ENCODE results near the gene MAP3K4. TPM values are rescaled to one million over a fixed set of nuclear protein-coding genes. Genes with fewer than 3 reads are reported as not detected.

The MAP3K4 gene
- total and polyA plus RNA-seq, 2 of the 4 experiments (the other 2 are of a cell fraction), result 11.5 to 20.4 TPM

- Histone ChIP-seq H3K56ac (ENCODE audit: extremely low read depth, insufficient read depth, low read length) (no peak overlapping the region), H3K4me3 (ENCODE audit: insufficient read depth, low read depth, low read length) (no peak overlapping the region), H2BK20ac (ENCODE audit: low read depth, low read length) (no peak overlapping the region), H3K18ac (ENCODE audit: low read depth, low read length) (no peak overlapping the region), H3K27me3 (ENCODE audit: control insufficient read depth, insufficient read depth, low read length) (no peaks in the 10 kb centered on the region), H4K8ac (ENCODE audit: low read depth in 2 of 2, low read length in 2 of 2) (no peak overlapping the region), H3K4ac (ENCODE audit: low read depth, low read length) (no peak overlapping the region), H3K9ac (ENCODE audit: low read depth, low read length) (no peak overlapping the region), H3K79me1 (ENCODE audit: low read depth in 1 of 2, low read length in 2 of 2) (peaks cover 15 to 31% of the 10 kb centered on the region in 2 experiments), H2BK5ac (ENCODE audit: low read depth, low read length, poor library complexity, severe bottlenecking) (no peak overlapping the region), H3K27ac (ENCODE audit: insufficient read depth, low read length) (no peak overlapping the region), H2AK5ac (ENCODE audit: low read depth, low read length) (no peak overlapping the region), H2AK9ac (replicated peaks; ENCODE audit: low read depth, low read length, poor library complexity) (no peak overlapping the region), H4K20me1 (ENCODE audit: insufficient read depth, low read length) (peaks cover 4% of the 10 kb centered on the region; the same call in 1 of the 2 replicates), H3K36me3 (ENCODE audit: control insufficient read depth, insufficient read depth, low read length) (0 out of 2 replicates have a peak, but pooled peaks cover 1% of the 10 kb centered on the region), H3K23ac (ENCODE audit: low read depth, low read length) (no peak overlapping the region), H4K5ac (ENCODE audit: low read depth, low read length) (no peak overlapping the region), H3K4me2 (ENCODE audit: low read depth, low read length) (no peak overlapping the region), H4K91ac (ENCODE audit: insufficient read depth, low read depth, low read length) (no peak overlapping the region), H3K4me1 (ENCODE audit: control insufficient read depth, insufficient read depth, low read length) (peaks cover 4% of the 10 kb centered on the region), H3K9me3 (ENCODE audit: control insufficient read depth, insufficient read depth, low read length) (no peaks in the 10 kb centered on the region), H2BK15ac (ENCODE audit: low read depth, low read length) (no peak overlapping the region), H3K9me1 (ENCODE audit: insufficient read depth, low read length) (0 out of 2 replicates have a peak, but pooled peaks cover 3% of the 10 kb centered on the region), H2BK120ac (ENCODE audit: low read depth, low read length) (no peak overlapping the region), H2AFZ (replicated peaks; ENCODE audit: low read length, poor library complexity) (no peak overlapping the region), H3K14ac (replicated peaks; ENCODE audit: low read depth, low read length) (no peak overlapping the region)
- ChIA-PET POLR2A (ENCODE audit: unreplicated experiment) (no interaction called here), CTCF (no interaction called here)
- ATAC-seq (ENCODE audit: low read depth), result no peak
- in situ Hi-C loops (cut with MboI; ENCODE audit: low sequenced_read_pairs), result no loop called here
- DNase-seq, result no peak
- TF ChIP-seq MXI1 (IDR thresholded peaks at IDR 0.05; ENCODE audit: borderline replicate concordance, low read depth, low read length) (no peak), CEBPB (IDR thresholded peaks at IDR 0.05; ENCODE audit: low read depth, low read length) (no peak)
- intact Hi-C loops (cut with micrococcal nuclease), result no loop called here
- BruUV-seq (replicated peaks), result no TSS peak
- 90% methylated on average over 1 of the region's 8 CpGs; no CpG with 5 or more reads in 1 of the 2 experiments for WGBS, 2 experiments (ENCODE audit: extremely low coverage in 2 of 2, insufficient read length in 1 of 2)
- dilution Hi-C loops (cut with HindIII; ENCODE audit: low sequenced_read_pairs, unreplicated experiment), result no loop called here
Observed at GRCh38 chr6:161024364-161024920, 32.9 kb downstream of the MAP3K4 start.
